SK-N-SH treated with all-trans-retinoic acid at 6 μM for 48 hours (cell line): ENCODE data around the gene DNMT3A.

ENCODE experiments used
- ATAC-seq: fragments of 200-7000 bp; cut with Tn5 transposase; 3 replicates; pipeline ENCODE4 v1.9.1; 2020; ENCODE audit warnings: mild to moderate bottlenecking, moderate library complexity
- ARNTL ChIP-seq: fragments of 450-650 bp; formaldehyde crosslinking; IDR thresholded peaks from 2 replicates; pipeline ENCODE4 v1.5.0; 2020; ENCODE audit warnings: low read depth, mild to moderate bottlenecking, moderate library complexity, borderline replicate concordance
- CSDC2 ChIP-seq: fragments of 250-450 bp; sonication (Bioruptor Pico); IDR thresholded peaks from 2 replicates; pipeline ENCODE4 v1.5.0; 2020; ENCODE audit warnings: mild to moderate bottlenecking, moderate library complexity
- ESRRG ChIP-seq: fragments of 250-450 bp; sonication (Bioruptor Pico); IDR thresholded peaks from 2 replicates; pipeline ENCODE4 v1.6.1; 2021; ENCODE audit warnings: mild to moderate bottlenecking
- ISL1 ChIP-seq: fragments of 250-450 bp; sonication (Bioruptor Pico); IDR thresholded peaks from 2 replicates; pipeline ENCODE4 v2.1.2; 2022; ENCODE audit warnings: mild to moderate bottlenecking, moderate library complexity
- OSR1 ChIP-seq: fragments of 250-450 bp; sonication (Bioruptor Pico); IDR thresholded peaks from 2 replicates; pipeline ENCODE4 v1.8.0; 2022; ENCODE audit warnings: moderate library complexity, mild to moderate bottlenecking, inconsistent platforms
- PPARA ChIP-seq: fragments of 250-450 bp; sonication (Bioruptor Pico); IDR thresholded peaks from 2 replicates; pipeline ENCODE4 v1.5.0; 2020; ENCODE audit warnings: mild to moderate bottlenecking, borderline replicate concordance
- RARB ChIP-seq: fragments of 250-450 bp; sonication (Bioruptor Pico); IDR thresholded peaks from 2 replicates; pipeline ENCODE4 v1.8.0; 2021; ENCODE audit warnings: mild to moderate bottlenecking, moderate library complexity
- SNAI2 ChIP-seq: fragments of 250-450 bp; sonication (Bioruptor Pico); IDR thresholded peaks from 2 replicates; pipeline ENCODE4 v1.5.0; 2020; ENCODE audit warnings: mild to moderate bottlenecking, moderate library complexity
- TCF4 ChIP-seq: fragments of 250-450 bp; sonication (Bioruptor Pico); IDR thresholded peaks from 2 replicates; pipeline ENCODE4 v1.8.0; 2021; ENCODE audit warnings: mild to moderate bottlenecking, moderate library complexity, borderline replicate concordance
- TOX ChIP-seq: fragments of 250-450 bp; sonication (Bioruptor Pico); IDR thresholded peaks from 2 replicates; pipeline ENCODE4 v1.8.0; 2021; ENCODE audit warnings: mild to moderate bottlenecking, moderate library complexity, borderline replicate concordance
- ZC3H10 ChIP-seq: fragments of 250-450 bp; sonication (Bioruptor Pico); IDR thresholded peaks from 2 replicates; pipeline ENCODE4 v1.5.1; 2021; ENCODE audit warnings: mild to moderate bottlenecking, moderate library complexity
- ZFP3 ChIP-seq: fragments of 250-450 bp; sonication (Bioruptor Pico); IDR thresholded peaks from 2 replicates; pipeline ENCODE4 v1.5.0; 2020; ENCODE audit warnings: mild to moderate bottlenecking, moderate library complexity
- ZFP30 ChIP-seq: fragments of 450-650 bp; formaldehyde crosslinking; IDR thresholded peaks from 2 replicates; pipeline ENCODE4 v1.5.0; 2022; ENCODE audit warnings: mild to moderate bottlenecking, moderate library complexity
- ZNF565 ChIP-seq: fragments of 450-650 bp; formaldehyde crosslinking; conservative IDR thresholded peaks from 2 replicates; pipeline ENCODE4 v1.5.0; 2020; ENCODE audit warnings: low read depth, mild to moderate bottlenecking, moderate library complexity
- ZNF70 ChIP-seq: fragments of 450-650 bp; formaldehyde crosslinking; IDR thresholded peaks from 2 replicates; pipeline ENCODE4 v1.5.0; 2020; ENCODE audit warnings: mild to moderate bottlenecking, moderate library complexity
- ZNF8 ChIP-seq: fragments of 450-650 bp; formaldehyde crosslinking; IDR thresholded peaks from 2 replicates; pipeline ENCODE4 v1.5.0; 2020; ENCODE audit warnings: mild to moderate bottlenecking, moderate library complexity
- TF ChIP-seq, protein P1 (sequence below): fragments of 250-450 bp; sonication (Bioruptor Pico); IDR thresholded peaks from 2 replicates; pipeline ENCODE4 v1.8.0; 2021; ENCODE audit warnings: low read depth, mild to moderate bottlenecking, moderate library complexity, borderline replicate concordance
- TF ChIP-seq, protein P2 (sequence below): fragments of 250-450 bp; sonication (Bioruptor Pico); IDR thresholded peaks from 2 replicates; pipeline ENCODE4 v1.5.1; 2021; ENCODE audit warnings: mild to moderate bottlenecking, moderate library complexity
- TF ChIP-seq, protein P3 (sequence below): fragments of 250-450 bp; sonication (Bioruptor Pico); IDR thresholded peaks from 2 replicates; pipeline ENCODE4 v1.8.0; 2020; ENCODE audit warnings: mild to moderate bottlenecking, moderate library complexity, borderline replicate concordance
- TF ChIP-seq, protein P4 (sequence below): fragments of 250-450 bp; sonication (Bioruptor Pico); IDR thresholded peaks from 2 replicates; pipeline ENCODE4 v1.5.1; 2020; ENCODE audit warnings: low read depth, mild to moderate bottlenecking, moderate library complexity

The DNMT3A gene

DNA sequence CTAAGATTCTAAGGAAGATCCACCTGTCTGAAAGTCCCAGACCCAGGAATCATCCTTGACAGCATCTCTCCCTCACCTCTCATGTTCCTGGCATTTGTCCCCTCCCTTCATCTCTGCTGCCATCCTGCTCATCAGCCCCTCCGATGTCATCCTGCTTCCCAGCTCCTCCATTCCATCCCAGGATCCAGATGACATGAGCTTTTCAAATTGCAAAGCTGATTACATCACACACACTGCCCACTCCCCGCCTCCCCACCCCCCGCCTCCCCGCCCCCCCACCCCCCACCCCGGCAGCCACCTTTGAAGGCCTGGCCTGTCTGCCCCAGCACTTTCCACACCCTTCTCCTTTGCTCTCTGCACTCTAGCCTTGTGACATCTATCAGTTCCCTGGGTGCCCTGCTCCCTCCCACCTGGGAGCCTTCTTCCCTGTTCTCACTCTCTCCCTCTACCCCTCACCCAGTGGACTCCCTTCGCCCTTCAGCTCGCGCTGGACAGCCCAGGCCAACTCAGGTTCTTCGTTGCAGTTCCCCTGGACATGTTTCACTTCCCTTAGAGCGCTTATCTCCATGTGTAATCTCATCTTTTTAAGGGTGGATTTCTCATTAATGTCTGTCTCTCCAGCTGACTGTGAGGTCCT, 61.6 kb downstream of the DNMT3A start (continued):
- TF ChIP-seq, protein P1, sequence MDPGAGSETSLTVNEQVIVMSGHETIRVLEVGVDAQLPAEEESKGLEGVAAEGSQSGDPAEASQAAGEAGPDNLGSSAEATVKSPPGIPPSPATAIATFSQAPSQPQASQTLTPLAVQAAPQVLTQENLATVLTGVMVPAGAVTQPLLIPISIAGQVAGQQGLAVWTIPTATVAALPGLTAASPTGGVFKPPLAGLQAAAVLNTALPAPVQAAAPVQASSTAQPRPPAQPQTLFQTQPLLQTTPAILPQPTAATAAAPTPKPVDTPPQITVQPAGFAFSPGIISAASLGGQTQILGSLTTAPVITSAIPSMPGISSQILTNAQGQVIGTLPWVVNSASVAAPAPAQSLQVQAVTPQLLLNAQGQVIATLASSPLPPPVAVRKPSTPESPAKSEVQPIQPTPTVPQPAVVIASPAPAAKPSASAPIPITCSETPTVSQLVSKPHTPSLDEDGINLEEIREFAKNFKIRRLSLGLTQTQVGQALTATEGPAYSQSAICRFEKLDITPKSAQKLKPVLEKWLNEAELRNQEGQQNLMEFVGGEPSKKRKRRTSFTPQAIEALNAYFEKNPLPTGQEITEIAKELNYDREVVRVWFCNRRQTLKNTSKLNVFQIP (CRISPR knock-in tag): no peak
- TF ChIP-seq, protein P2, sequence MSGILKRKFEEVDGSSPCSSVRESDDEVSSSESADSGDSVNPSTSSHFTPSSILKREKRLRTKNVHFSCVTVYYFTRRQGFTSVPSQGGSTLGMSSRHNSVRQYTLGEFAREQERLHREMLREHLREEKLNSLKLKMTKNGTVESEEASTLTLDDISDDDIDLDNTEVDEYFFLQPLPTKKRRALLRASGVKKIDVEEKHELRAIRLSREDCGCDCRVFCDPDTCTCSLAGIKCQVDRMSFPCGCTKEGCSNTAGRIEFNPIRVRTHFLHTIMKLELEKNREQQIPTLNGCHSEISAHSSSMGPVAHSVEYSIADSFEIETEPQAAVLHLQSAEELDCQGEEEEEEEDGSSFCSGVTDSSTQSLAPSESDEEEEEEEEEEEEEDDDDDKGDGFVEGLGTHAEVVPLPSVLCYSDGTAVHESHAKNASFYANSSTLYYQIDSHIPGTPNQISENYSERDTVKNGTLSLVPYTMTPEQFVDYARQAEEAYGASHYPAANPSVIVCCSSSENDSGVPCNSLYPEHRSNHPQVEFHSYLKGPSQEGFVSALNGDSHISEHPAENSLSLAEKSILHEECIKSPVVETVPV (CRISPR knock-in tag): no peak
- TF ChIP-seq OSR1 (CRISPR knock-in tag) (no peak), RARB (no peak)
- TF ChIP-seq, protein P3, sequence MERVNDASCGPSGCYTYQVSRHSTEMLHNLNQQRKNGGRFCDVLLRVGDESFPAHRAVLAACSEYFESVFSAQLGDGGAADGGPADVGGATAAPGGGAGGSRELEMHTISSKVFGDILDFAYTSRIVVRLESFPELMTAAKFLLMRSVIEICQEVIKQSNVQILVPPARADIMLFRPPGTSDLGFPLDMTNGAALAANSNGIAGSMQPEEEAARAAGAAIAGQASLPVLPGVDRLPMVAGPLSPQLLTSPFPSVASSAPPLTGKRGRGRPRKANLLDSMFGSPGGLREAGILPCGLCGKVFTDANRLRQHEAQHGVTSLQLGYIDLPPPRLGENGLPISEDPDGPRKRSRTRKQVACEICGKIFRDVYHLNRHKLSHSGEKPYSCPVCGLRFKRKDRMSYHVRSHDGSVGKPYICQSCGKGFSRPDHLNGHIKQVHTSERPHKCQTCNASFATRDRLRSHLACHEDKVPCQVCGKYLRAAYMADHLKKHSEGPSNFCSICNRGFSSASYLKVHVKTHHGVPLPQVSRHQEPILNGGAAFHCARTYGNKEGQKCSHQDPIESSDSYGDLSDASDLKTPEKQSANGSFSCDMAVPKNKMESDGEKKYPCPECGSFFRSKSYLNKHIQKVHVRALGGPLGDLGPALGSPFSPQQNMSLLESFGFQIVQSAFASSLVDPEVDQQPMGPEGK (CRISPR knock-in tag): no peak

DNA sequence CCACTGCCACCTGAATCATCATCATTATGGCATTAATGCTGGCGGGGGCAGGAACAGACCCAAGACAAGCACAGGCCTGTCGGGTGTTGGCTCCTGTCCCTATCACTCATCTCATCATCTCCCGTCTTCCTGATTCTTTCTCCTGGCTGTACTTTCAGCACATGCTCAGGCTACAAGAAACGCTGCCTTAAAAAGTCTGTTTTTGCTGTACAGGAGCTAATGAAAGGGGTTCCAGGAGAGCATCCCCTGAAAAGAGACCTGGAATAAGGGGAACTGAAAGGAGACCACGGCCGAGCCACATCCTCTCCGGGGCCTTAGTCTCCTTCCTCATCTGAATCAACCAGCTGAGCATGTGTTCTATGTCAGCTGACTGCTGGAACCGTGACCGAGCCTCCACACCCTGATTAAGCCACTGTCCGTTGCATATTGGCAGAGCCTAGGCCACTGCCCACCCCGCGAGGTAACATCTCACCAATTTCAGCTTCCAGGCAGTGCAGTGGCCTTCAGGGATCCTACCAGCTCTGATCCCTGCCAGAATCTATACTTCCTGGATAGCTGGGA, 62.6 kb downstream of the DNMT3A start:
- ATAC-seq: no peak; the same call in 2 of the 3 replicates
- TF ChIP-seq, protein P2 (CRISPR knock-in tag): no peak
- TF ChIP-seq ARNTL (CRISPR knock-in tag) (no peak), TCF4 (CRISPR knock-in tag) (no peak), SNAI2 (CRISPR knock-in tag) (no peak), ZNF70 (CRISPR knock-in tag) (peak; percentile 55; the same call in 1 of the 2 replicates), ISL1 (CRISPR knock-in tag) (no peak), ZC3H10 (CRISPR knock-in tag) (no peak), ESRRG (CRISPR knock-in tag) (0 out of 2 replicates have a peak, but pooled peaks have one; percentile 43), ZFP3 (CRISPR knock-in tag) (no peak), CSDC2 (CRISPR knock-in tag) (no peak), ZFP30 (no peak), TOX (no peak), ZNF8 (CRISPR knock-in tag) (no peak), ZNF565 (CRISPR knock-in tag) (no peak), OSR1 (CRISPR knock-in tag) (no peak), PPARA (no peak)
- TF ChIP-seq, protein P1 (CRISPR knock-in tag): no peak
- TF ChIP-seq, protein P4, sequence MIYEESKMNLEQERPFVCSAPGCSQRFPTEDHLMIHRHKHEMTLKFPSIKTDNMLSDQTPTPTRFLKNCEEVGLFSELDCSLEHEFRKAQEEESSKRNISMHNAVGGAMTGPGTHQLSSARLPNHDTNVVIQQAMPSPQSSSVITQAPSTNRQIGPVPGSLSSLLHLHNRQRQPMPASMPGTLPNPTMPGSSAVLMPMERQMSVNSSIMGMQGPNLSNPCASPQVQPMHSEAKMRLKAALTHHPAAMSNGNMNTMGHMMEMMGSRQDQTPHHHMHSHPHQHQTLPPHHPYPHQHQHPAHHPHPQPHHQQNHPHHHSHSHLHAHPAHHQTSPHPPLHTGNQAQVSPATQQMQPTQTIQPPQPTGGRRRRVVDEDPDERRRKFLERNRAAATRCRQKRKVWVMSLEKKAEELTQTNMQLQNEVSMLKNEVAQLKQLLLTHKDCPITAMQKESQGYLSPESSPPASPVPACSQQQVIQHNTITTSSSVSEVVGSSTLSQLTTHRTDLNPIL (CRISPR knock-in tag): no peak
- TF ChIP-seq, all 23 proteins: peak for 2
